GM18517 (cell line): ENCODE results near the gene DMRTB1.

Source experiments
- ATAC-seq: cut with Tn5 transposase; IDR thresholded peaks from one replicate; pipeline ENCODE4 v1.9.1; 2021; ENCODE audit warnings: mild to moderate bottlenecking, moderate library complexity; ENCODE audit not compliant: unreplicated experiment

The DMRTB1 gene

DNA sequence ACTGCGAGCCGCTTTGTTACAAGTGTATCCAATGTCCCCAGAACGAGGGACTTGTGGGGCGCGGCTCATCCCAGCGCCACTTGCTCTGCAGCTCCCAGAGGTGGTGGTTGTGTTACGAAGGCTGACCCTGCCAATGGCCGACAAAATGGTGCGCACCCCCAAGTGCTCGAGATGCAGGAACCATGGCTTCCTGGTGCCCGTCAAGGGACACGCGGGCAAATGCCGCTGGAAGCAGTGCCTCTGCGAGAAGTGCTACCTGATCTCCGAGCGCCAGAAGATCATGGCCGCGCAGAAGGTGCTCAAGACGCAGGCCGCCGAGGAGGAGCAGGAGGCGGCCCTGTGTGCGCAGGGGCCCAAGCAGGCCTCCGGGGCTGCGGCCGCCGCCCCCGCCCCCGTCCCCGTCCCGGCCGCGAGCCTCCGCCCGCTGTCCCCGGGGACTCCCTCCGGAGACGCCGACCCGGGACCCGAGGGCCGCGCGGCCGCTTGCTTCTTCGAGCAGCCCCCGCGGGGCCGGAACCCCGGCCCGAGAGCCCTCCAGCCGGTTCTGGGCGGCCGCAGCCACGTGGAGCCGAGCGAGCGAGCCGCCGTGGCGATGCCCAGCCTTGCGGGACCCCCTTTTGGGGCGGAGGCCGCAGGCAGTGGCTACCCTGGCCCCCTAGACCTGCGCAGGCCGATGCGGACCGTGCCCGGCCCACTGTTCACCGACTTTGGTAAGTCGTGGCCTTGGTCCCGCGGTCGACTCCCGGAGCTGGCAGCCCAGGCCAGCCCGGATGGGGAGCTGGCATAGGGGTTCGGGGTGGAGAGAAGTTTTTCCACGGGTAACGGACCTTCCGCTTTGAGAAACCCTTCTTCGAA lies at the start of gene DMRTB1:
TSS of gene DMRTB1 (plus strand) at position 79 of the 855 bp plus-strand sequence. CDS start at position 134, 55 bp downstream.
- no peak for ATAC-seq

DNA sequence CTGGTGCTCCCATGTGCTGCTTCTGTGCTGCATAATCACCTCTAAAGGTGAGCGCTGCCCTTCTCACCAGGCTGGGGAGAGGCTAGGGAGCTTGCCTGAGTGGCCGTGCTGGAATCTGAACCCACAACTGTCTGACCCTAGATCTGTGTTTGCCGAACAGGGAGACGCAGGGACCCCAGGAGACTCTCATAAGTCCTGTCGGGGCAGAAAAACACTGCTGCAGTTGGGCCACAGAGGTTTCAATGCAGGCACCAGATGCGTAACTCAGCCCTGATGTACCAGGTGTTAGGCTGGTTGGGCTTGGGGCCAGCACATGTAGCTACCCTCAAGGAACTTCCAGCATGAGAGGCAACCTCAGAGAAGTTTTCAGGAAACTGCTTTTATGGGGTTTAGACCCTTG lies 49.5 kb upstream of the DMRTB1 start:
- no peak for ATAC-seq

DNA sequence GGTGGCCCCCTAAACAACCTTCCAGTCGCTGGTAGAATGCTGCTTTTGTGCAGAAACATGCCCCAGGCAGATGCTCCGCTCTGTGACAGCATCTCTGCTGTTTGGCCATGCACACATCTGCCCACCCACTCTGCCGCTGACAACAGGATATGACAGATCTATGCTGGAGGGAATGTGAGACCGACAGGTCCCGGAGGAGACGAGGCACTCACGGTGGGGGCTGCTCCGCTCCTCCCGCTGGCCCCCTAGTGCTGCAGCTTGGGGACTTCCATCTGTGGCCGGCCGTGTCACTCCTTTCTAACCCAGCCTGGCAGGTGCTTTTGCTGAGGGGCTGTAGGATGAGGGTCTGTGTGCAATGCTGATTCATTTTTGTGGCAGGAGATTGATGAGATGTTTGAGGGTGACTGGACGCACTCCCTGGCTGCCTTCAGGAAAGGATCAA lies 49.1 kb upstream of the DMRTB1 start:
- ATAC-seq, result no peak

DNA sequence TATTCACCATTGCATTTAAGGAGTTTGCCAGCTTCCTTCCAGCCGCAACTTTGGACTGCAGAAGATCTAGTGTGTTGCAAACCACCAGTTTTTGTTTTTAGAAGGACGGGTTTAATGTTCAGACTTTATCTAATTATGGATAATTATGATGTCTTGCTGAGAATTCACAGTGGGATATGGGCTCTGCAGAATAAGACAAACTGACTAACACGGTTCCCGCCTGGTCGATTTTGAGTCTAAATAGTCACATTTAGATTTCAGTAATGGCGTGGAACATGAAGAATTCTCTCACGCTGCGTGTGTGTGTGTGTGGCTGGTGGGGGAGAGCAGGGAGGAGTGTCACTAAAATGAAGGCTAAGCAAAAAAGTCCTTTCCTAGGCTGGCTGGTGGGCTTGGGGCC lies 48.5 kb upstream of the DMRTB1 start:
- no peak for ATAC-seq

DNA sequence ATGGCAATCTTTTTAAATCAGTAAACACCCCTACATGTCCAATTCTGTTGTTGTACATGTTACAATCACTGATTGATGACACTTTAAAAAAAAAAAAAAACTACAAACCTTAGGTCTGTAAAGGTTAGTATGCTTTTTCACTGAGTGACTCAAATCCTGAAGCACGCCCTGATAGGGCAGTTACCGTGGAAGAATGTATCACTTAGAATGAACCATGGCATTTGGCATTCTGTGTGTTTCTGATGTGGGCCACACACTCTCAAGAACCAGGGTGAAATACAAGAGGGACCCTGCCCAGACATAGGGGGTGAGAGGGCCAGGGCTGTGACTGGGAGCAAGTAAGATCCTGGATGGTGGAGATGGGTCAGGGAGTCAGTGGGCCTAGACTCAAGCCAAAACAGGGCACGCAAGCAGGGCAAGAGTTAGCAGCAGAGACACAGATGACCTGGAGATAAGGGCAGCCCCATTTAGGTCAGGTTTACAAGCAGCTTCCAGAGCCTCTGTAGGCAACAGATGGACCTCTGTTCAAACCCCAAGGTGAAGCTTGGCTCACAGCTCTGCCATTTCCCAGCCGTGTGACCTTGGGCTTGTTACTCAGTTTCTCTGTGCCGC lies 47.6 kb upstream of the DMRTB1 start:
- no peak for ATAC-seq

DNA sequence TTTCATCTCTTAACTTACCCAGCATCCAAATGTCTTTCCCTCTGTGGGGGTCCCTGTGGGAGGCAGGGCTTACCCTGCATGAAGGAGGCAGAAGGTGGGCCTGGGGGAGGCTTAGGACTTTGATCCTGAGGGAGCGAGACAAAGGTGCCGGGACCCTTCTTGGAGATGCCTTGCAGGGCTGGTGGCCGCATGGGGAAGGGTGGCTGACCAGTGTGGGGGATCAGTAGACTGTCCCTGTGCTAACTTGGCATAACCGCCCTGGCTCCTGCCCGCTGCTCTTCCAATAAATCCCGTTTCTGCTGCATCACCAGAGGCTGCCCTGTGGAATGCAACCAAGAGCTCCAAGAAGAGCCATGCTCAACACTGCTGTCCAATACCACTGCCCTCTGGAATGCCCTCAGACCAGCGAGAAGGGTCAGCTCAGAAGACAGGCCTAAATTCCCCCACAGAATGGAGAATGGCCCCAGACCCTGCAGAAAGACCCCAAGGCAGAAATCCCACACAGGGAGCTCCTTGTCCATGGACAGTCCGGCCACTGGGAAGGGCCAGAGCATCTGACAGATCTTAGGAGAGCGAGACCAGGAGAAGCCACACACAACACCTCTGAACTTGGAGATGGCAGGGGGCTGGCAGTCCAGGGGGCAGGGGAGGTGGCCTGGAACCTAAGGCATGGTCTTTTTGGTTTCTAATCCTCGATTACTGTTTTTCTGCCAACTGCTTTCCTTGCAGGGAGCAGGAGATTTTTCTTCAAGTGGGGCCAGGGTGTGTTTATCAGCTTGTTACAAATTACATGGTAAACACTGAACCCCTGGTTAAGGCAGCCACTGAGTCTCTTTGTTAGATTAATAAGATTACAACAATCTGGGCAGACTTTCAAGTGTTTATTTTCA lies 46.7 kb upstream of the DMRTB1 start:
- ATAC-seq, result no peak

DNA sequence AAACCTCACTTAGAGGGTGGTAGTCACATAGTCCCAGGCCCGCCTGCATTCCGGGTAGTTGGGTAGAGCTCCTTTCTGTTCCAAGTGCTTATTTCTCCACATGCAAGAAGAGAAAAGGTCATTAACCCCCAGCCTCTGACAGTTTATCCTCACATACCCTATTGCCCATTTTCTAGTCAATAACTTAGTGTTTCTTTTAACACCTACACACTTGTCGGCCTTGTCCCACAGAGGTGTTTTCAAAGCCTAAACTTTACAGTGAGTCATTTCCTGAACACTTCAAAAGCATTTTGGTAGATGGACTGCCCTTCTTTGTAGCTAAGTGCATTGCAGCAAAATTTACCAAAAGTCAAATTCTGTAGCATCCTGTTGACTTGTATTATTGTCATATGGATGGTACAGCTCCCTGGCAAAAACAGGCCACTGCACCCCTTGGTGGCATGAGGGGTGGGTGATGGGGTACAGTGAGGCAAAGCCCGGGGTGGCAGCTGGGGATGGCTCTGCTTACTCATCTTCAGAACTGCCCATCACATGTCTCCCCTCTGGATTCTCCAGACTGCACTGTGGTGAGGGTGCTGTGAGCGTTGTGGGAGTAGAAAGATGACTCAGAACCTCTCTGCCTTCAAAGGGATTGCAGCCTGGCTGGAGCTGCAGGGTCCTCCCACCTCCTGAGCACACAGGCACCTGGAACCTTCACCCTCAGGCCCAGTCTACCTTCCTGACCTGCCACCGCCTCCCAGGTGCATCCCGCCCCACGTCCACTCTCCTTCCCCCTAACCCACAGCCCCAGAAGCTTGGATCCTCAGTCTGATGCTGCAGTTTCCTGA lies 45.8 kb upstream of the DMRTB1 start:
- ATAC-seq, result peak; percentile 53

DNA sequence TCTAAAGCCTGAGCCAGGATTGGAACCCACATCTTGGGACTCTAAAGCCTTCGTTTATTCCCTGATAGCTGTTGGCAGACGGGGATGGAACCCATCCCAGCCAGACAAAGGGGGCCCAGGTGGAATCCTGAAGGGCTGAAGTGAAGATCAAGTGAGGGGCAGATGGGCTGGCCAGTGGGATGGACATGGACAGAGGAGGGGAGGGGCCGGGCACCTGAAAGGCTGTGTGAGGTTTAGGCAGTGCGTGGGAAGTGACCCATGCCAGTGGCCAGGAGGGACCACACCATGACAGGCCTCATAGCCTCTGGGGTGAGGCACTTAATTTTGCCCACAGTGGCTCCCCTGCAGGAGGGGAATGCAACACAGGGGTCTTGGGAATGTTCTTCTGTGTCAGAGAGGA lies 44.6 kb upstream of the DMRTB1 start:
- ATAC-seq, result no peak

DNA sequence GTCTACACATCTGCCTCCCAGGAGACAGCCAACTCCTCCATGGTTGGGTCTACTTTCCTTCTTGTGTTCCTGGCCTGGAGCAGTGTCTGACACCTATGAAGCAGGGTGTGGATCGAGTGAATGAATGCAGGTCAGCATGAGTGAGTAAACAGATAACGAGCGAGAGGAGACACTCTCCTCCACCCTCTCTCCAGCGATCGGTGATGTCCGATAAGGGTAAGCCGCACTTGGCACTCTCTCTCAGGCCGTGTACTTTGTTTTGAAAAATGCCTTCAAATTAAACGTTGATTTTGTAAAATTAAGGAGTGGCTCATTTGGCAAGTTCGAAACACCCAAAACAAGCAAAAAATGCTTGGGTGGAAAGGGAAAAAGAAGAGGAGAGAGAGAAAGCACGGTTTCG lies 43.8 kb upstream of the DMRTB1 start:
- no peak for ATAC-seq

DNA sequence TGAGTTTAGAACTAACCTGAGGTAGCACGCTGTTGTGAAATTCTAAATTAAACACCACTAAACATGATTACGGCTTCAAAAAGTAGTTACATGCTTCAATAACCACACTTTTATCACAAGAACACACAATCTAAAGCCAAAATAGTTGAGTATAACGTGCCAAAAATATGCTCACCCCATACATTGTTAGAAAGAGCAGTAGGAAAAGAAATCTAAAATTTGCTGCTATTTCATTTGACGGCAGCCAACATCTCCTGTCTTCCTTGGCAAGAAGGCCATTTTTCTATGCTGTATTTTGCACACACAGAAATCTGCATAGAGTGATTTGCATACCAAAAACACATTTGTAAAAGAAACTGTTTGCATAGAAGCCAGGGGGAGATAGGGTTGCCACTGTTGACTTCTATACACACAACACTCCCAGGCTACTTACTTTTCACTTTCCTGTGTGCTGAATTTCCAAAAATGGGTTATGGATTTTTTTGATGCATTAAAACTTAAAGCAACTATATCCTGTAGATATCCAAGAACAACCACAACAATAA lies 42.9 kb upstream of the DMRTB1 start:
- ATAC-seq, result no peak

DNA sequence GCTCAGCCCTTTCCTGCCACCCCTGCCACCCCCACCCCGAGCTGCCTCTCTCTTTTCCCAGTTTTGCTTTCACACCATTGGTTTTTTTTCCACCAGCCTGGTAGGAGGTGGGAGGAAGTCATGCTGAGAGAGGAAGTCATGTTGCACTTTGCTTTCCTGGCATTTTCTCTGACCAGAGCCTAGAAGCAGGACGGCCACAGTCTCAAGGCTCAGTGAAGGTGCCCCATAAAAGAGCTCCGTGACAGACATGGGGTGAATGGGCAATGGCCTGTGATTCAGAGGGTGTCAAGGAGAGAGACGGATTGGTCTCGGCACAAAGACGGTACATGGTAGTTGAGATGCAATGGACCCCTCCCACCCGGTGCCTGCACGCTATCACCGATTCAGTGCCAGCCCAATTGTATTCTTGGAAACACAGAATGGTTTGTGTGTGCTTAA lies 42.1 kb upstream of the DMRTB1 start:
- no peak for ATAC-seq

DNA sequence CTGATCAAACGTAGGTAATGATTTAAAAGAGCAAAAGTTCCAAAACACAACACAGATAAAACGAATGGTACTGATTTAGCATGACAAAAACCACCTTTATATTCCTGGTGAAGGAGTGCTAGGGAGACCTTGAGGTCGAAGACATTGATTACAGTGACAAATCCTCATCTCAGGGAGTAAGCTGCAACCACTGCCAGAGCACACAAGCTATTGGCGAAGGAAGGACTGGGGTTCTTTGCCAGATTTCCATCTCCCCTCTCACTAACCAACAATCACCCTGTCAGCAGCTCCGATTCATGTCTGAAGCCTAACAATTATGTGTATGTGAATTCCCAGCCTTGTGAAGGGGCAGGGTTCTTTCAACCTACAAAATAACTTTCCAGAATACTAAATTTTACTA lies 40.2 kb upstream of the DMRTB1 start:
- no peak for ATAC-seq

DNA sequence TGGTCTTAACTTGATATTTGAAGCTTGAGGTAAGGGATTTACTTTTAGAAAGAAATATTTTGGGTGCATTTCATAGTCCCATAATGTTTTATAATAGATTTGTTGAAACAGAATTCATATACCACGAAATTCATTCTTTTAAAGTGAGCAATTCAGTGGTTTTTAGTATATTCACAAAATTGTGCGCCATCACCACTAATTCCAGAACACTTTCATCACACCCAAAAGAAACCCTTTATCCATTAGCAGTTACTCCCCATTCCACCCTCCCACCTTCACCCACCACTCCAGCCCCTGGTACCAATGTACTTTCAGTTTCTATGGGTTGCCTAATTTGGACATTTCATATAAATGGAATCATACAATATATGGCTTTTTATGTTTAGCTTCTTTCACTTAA lies 38.9 kb upstream of the DMRTB1 start:
- no peak for ATAC-seq

DNA sequence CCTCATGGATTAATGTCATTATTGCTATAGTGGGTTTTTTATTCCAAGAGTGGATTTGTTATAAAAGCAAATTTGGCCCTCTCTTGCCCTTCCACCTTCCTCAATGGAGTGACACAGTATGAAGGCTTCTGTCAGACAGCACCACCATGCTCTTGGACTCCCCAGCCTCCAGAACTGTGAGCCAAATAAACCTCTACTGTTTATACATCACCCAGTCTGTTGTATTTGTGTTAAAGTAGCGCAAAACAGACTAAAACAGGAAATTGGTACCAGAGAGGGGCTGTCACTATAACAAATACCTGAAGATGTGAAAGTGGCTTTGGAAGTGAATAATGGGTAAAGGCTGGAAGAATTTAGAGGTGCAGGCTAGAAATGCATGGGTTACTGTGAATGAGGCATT lies 38.0 kb upstream of the DMRTB1 start:
- ATAC-seq, result no peak

DNA sequence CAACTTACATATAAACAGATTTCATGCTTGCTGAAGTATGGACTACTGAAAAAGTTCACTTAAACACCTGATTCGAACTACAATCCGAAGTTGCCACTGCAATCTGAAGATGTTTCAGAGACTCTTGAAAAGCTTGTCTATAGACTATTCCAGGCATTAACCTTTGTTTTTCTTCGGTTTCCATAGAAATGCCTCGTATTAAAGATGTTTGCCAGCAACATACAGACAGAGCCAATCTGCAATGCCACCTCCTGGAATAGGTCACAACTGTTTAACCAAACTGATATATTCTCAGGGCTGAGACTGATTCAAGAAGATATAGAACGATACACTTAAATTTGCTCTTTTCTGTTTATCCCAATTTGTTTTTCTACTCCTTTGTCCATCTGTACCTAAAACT lies 28.9 kb upstream of the DMRTB1 start:
- ATAC-seq, result no peak

DNA sequence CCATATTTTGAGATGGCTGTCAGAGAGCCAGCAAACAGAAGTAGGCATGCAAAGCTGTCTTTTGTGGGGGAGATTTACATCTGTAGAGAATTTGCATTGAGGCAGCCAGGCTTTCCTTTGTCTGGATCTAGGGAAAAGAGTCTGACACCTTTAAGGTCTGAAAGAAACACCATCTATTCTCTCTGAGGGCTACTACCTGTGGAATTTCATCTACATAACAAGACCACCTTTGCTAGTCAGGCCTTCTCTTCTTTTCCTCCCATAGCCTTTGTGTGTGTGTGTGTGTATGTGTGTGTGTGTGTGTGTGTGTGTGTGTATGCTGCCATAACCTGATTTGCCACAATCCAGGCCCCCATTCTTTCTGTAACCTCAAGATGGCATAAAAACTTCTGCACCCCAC lies 28.4 kb upstream of the DMRTB1 start:
- ATAC-seq, result no peak

DNA sequence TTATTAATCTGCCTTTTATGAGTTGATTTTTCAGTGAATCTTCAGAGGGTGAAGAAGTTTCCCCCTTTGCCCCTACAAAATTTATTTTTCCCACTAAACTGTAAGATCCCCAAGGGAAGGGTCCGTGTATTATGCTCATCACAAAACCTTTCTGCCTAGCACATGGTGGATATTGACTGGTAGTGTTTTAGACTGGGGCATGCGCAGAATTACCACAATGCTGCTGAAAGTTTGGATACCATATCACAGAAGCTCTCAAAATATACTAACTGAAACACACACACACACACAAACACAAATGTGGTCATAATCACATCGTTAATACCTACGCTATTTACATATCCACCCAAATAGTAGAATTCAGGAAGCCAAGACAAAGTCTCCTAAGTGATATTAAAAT lies 28.0 kb upstream of the DMRTB1 start:
- no peak for ATAC-seq

DNA sequence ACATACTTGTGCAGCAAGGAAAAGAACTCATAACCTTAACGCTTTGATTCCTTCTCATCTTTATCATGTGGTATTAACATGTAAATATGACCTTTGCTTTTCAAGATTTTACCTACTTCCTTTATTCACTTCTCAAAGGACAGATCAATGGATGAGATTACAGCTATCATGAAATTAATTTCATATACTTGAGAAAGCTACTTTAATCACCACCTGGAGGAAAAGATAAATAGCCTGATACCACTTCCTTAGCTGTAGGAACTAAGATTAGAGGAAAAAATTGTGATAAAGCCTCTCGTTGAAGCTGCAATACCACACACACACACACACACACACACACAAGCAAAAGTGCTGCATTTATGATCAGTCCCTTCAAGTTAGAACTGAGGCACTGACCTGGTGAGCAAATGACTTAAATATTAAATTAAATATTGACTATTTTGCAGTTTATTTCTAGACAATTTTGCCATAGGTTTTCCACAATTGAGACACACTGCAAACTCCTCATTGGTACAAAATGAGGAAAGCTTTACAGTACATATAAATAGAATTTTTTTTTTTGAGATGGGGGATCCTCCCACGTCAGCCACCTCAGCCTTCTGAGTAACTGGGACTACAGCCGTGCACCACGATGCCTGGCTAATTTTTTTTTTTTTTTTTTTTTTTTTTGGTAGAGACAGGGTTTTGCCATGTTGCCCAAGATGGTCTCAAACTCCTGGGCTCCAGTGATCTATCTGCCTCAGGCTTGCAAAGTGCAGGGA lies 27.2 kb upstream of the DMRTB1 start:
- ATAC-seq, result no peak

DNA sequence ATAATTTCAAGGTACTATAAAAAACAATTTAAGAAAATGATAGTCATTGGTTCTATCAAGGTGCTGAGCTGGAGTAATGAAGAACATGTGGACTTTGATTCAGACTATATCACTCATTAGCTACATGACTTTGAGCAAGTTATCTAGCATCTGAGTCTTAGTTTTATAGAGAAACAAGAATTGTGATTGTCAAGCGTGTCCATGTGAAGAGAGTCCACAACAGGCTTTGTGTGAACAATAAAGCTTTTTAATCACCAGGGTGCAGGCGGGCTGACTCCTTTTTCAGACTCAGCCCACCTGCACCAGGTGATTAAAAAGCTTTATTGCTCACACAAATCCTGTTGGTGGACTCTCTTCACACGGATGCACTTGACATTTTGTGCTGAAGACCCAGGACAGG lies 26.6 kb upstream of the DMRTB1 start:
- no peak for ATAC-seq
